NCI-H226 (cell line): ENCODE data around the gene APLP1.

Source experiments
- DNase-seq: peaks from one replicate; pipeline ENCODE4 v3.0.0-alpha.2; 2015

Gene APLP1

DNA sequence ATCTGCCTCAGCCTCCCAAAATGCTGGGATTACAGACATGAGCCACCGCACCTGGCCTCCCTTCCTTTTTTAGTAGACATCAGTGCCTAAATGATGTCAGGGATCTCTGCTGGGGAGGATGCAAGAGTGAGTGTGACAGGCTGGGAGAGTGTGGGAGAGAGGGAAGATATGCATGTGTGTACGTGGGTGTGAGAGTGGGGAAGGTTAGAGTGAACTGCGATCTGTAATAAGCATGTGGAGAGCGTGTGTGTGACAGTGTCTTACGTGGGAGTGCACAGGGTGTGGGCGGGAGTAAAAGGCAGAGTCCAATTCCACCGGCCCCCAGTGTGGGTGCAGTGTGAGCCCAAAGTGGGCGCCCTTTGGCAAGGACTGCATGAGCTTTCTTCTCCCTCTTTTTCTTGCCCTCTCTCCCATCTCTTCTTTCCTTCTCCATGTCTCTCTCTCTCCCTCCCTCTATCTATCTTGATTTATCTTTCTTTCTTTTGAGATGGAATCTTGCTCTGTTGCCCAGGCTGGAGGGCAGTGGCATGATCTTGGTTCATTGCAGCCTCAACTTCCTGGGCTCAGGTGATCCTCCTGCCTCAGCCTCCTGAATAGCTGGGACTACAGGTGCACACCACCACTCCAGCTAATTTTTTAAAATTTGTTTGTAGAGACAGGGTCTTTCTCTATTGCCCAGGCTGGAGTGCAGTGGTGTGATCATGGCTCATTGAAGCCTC is 15.2 kb upstream of the APLP1 start:
- no peak for DNase-seq

DNA sequence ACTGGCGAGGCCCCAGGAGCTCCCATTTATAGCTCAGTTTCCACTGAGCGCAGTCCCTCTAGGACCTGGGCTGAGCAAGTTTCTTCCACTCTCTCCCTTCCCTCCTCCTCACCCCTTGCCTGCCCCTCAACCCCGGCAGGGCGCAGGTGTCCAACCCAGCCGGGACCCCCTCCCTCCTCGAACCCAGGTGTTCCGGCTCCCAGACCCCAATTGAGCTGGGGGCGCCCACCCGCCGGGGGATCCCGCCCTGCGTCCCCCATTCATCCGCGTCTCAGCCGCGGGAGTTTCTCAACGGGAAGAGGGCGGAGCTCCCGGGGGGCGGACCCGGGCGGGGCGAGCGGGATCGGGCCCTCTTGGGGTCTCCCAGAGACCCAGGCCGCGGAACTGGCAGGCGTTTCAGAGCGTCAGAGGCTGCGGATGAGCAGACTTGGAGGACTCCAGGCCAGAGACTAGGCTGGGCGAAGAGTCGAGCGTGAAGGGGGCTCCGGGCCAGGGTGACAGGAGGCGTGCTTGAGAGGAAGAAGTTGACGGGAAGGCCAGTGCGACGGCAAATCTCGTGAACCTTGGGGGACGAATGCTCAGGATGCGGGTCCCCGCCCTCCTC is 11.7 kb upstream of the APLP1 start, which contains the start of gene KIRREL2:
Gene KIRREL2 (plus strand): TSS at position 366 of the 604 bp plus-strand sequence. CDS start 209 bp downstream, at position 575.
- DNase-seq, result no peak

- no peak for DNase-seq
These were observed 10.1 kb upstream of the APLP1 start for GRCh38 chr19:35858311-35858710.

DNA sequence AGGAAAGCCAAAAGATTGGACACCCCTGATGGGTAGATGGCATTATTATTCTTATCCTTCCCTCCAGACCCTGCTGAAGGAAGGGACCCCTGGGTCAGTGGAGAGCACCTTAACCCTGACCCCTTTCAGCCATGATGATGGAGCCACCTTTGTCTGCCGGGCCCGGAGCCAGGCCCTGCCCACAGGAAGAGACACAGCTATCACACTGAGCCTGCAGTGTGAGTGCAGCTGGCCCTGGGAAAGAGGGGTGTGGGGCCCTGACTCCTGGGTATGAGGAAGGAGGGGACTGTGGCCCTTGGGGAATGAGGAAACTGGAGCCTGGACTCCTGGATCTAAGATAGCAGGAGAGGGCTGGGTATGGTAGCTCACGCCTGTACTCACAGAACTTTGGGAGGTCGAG is 9.0 kb upstream of the APLP1 start:
- DNase-seq, result no peak

DNA sequence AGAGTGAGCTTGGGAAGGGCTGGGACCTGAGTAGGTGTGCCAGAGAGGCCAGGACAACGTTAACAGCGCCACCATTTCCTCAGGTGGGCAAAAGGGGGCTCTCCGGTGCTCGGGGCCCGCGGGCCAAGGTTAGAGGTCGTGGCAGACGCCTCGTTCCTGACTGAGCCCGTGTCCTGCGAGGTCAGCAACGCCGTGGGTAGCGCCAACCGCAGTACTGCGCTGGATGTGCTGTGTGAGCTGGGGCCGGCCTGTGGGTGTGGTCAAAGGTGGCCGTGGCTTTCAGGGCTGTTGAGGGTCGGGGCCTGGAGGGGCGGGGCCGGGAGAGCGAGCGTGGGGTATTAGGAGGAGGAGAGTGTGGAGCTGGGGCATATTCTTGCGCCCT is 7.9 kb upstream of the APLP1 start:
- no peak for DNase-seq

- DNase-seq, result no peak
These were observed 7.3 kb upstream of the APLP1 start for GRCh38 chr19:35860818-35861639.

DNA sequence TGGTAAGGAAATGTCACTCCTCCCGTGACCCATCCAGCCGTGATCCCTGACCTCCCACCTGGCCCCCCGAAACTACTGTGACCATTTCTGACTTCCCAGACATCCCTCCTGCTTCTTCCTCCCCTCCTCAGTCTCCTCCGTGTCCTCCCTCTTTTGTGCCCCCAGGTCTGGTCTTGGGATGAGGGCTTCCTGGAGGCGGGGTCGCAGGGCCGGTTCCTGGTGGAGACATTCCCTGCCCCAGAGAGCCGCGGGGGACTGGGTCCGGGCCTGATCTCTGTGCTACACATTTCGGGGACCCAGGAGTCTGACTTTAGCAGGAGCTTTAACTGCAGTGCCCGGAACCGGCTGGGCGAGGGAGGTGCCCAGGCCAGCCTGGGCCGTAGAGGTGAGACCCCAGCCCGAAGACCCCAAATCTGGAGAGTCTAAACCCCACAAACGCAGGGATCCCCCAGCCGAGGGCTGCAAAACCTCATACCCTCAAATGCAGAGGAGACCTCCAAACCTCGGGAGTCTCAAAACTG is 6.7 kb upstream of the APLP1 start:
- no peak for DNase-seq

DNA sequence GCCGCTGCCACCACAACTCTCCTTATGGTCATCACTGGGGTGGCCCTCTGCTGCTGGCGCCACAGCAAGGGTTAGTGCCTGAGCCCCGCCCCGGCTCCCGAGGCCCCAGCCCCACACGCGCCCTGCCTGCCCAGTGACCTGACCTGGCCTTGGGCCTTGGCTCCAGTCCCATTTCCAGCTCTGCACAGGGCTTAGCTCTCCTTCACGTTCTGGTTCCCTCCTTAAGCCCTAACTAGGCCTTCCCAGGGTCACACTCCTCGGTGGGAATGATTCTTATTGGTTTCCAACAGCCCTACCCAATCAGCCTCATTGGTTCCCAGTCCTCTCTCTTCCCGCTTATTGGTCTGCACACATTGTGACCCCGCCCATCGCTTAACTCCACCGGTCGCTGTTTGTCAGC is 5.8 kb upstream of the APLP1 start:
- no peak for DNase-seq

DNA sequence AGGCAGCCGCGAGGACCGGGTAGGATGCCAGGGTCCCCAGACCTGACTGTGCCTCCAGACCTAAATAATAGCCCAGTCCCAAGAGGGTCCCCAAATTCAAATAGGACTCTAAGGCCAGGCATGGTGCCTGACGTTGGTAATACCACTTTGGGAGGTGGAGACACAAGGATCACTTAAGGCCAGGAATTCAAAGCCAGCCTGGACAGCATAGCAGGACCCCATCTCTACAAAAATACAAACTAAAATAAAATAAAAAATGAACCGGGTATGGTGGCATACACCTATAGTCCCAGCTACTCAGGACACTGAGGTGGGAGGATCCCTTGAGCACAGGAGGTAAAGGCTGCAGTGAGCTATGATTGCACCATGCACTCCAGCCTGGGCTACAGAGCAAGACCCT is 5.4 kb upstream of the APLP1 start:
- no peak for DNase-seq

- DNase-seq, result no peak
These were observed 501 bp downstream of the APLP1 start for GRCh38 chr19:35868823-35869326.

DNA sequence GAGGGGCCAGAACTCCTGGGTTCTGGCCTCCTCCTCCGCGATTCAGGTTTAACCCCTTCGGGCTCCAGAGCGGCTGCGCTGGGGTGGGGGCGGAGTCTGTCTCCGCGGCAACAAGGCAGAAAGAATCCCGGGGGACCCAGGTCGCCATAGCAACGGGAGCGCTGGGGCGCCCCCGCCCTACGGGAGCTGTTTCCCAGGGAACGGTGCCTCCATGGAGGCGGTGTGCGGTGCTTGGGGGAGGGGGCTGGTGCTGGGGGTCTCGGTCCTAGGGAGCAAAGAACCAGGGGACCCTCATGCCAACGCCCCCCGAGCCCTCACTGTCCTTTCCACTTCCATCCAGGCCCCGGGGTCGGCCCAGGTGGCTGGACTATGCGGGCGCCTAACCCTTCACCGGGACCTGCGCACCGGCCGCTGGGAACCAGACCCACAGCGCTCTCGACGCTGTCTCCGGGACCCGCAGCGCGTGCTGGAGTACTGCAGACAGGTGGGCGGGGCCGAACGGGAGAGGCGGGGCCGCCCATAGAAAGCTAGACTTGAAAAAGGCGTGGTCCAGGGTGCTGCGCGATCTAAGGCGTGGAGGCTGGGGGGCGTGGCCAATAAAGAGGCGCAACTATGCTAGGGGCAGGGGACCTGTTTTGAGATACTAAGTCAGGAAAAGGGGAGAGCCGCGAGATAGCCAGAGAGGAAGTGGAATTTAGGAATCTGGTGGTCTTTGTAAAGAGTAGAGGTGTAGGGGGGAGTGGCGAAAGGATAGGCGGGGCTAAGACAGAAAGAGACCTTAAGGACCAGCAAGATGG is 1.2 kb downstream of the APLP1 start:
- DNase-seq, result peak; percentile 90

DNA sequence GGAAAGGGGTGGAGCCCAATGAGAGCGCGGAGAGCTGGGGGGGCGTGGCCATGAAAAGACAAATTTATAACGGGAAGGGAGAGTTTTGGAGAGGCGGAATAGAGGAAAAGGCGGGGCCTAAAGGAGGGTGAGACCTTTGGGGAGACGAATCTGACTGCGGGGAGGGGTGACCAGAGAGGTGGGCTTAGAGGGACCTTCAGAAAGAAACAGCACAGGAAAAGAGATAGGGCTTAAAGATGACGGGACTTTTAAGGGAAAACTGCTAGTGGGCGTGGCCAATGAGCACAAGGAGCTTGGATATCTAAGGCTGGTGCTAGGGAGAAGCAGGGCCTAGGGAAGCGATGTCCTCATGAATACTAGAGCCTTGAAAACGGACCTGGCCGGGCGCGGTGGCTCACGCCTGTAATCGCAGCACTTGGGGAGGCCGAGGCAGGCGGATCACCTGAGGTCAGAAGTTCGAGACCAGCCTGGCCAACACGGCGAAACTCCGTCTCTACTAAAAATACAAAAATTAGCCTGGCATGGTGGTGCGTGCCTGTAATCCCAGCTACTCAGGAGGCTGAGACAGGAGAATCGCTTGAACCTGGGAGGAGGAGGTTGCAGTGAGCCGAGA is 1.9 kb downstream of the APLP1 start:
- DNase-seq, result peak; percentile 77

DNA sequence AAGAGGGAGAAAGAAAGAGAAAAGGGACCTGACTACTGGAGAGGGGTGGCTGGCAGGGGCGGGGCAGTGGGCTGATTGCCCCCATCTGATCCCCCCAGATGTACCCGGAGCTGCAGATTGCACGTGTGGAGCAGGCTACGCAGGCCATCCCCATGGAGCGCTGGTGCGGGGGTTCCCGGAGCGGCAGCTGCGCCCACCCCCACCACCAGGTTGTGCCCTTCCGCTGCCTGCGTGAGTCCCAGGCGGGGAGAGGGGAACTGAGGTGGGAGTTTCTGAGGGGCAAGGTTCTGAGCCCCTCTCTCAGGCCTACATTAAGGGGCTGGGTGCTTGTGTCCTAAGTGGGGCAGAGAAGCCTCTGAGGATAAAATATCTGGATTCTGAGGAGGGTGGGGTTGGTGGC is 2.4 kb downstream of the APLP1 start:
- DNase-seq, result no peak

GRCh38 chr19:35871611-35872010 is 3.2 kb downstream of the APLP1 start:
- no peak for DNase-seq

DNA sequence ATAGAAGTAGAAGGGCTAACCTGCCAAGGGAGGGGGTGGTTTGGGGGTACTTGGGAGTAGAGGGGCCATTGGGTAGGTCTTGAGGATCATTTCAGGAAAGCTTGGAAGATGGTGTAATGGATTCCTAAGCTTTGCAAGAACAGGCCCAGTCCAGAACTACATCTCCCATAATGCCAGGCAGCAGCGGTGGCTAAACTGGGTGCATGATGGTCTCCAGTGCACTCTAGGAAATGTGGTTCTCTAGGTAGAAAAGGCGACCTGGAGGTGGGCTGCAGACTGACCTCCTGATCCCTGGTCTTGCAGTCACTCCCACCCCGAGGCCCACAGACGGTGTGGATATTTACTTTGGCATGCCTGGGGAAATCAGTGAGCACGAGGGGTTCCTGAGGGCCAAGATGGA is 3.8 kb downstream of the APLP1 start:
- no peak for DNase-seq

GRCh38 chr19:35874392-35874930 is 6.1 kb downstream of the APLP1 start:
- no peak for DNase-seq

GRCh38 chr19:35879068-35879467 is 10.7 kb downstream of the APLP1 start:
- no peak for DNase-seq

- peak; percentile 82 for DNase-seq
These were observed 11.5 kb downstream of the APLP1 start for GRCh38 chr19:35879770-35880317.

- peak; percentile 42 for DNase-seq
These were observed 13.9 kb downstream of the APLP1 start for GRCh38 chr19:35882114-35882832.

DNA sequence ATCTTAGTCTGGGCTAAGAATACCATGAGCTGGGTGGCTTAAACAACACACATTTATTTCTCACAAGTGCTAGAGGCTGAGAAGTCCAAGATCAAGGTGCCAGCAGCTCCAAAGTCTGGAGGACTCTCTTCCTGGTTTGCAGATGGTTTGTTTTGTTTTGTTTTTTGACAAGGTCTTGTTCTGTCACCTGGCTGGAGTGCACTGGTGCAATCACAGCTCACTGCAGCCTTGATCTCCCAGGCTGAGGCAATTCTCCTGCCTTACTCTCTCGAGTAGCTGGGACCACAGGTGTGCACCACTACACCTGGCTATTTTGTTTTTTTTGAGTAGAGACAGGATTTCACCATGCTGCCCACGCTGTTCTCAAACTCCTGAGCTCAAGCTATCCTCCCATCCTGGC is 15.5 kb downstream of the APLP1 start:
- DNase-seq, result no peak

DNA sequence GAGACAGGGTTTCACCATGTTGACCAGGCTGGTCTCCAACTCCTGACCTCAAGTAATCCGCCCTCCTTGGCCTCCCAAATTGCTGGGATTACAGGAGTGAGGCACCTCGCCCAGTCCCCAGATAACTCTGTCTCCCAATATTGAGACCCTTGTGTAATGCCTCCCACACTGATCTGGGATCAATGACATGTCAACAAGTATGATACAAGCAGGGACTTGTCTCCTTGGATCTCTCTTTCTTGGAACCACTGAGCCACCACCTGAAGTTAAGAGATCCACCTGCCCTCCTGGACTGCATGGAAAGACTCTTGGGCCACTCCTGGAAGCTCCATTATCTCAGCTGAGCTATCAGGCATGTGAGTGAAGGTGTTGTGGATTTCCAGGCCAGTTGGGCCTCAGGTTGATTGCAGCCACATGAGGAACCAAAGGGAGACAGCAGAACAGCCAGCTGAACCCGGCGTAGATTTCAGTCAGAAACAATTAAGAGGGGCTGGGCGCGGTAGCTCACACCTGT is 16.9 kb downstream of the APLP1 start:
- no peak for DNase-seq
